H9 (cell line): ENCODE measurements around the gene STRN. TPM values are rescaled to one million over a fixed set of nuclear protein-coding genes. Genes with fewer than 3 reads are reported as not detected.

Experiments
- DNase-seq: peaks from one replicate; pipeline ENCODE4 v3.0.0-alpha.2; 2017
- H2AFZ ChIP-seq: one replicate; pipeline ENCODE4 v1.6.1; 2013; ENCODE audit warnings: mild to moderate bottlenecking, low read length, control low read depth, moderate library complexity
- H2AK5ac ChIP-seq: 2 replicates; pipeline ENCODE4 v1.6.1; 2013; ENCODE audit warnings: low read length, control low read depth, mixed read lengths; ENCODE audit not compliant: insufficient read length
- H2BK120ac ChIP-seq: one replicate; pipeline ENCODE4 v1.6.1; 2013; ENCODE audit warnings: low read depth, mild to moderate bottlenecking, low read length, control low read depth, inconsistent platforms; ENCODE audit not compliant: poor library complexity, severe bottlenecking
- H2BK12ac ChIP-seq: 2 replicates; pipeline ENCODE4 v1.6.1; 2013; ENCODE audit warnings: low read length, control low read depth, mixed read lengths, low read depth; ENCODE audit not compliant: insufficient read length
- H2BK15ac ChIP-seq: 2 replicates; pipeline ENCODE4 v1.6.1; 2013; ENCODE audit warnings: low read depth, low read length, control low read depth
- H2BK20ac ChIP-seq: one replicate; pipeline ENCODE4 v1.6.1; 2013; ENCODE audit warnings: low read depth, mild to moderate bottlenecking, low read length, control low read depth, inconsistent platforms; ENCODE audit not compliant: poor library complexity, severe bottlenecking
- H2BK5ac ChIP-seq: 2 replicates; pipeline ENCODE4 v1.6.1; 2013; ENCODE audit warnings: low read length, control low read depth, mixed read lengths; ENCODE audit not compliant: insufficient read length
- H3K14ac ChIP-seq: 2 replicates; pipeline ENCODE4 v1.6.1; 2013; ENCODE audit warnings: low read length, control low read depth; ENCODE audit not compliant: insufficient read depth
- H3K18ac ChIP-seq: 2 replicates; pipeline ENCODE4 v1.6.1; 2013; ENCODE audit warnings: low read depth, mild to moderate bottlenecking, mixed read lengths, low read length, control low read depth; ENCODE audit not compliant: insufficient read length
- H3K23ac ChIP-seq: 2 replicates; pipeline ENCODE4 v1.6.1; 2013; ENCODE audit warnings: low read length, control low read depth, mixed read lengths, low read depth; ENCODE audit not compliant: insufficient read length
- H3K23me2 ChIP-seq: 2 replicates; pipeline ENCODE4 v1.6.1; 2013; ENCODE audit warnings: low read depth, mild to moderate bottlenecking, mixed read lengths, low read length, control low read depth; ENCODE audit not compliant: insufficient read length, poor library complexity, severe bottlenecking
- H3K27ac ChIP-seq: 2 replicates; pipeline ENCODE4 v1.5.1; 2013; ENCODE audit warnings: low read length, control low read depth, mixed read lengths, low read depth; ENCODE audit not compliant: insufficient read length
- H3K27me3 ChIP-seq: 2 replicates; pipeline ENCODE4 v1.6.1; 2013; ENCODE audit warnings: low read length, control low read depth, inconsistent platforms; ENCODE audit not compliant: insufficient read depth
- H3K4ac ChIP-seq: 2 replicates; pipeline ENCODE4 v1.6.1; 2013; ENCODE audit warnings: low read depth, mild to moderate bottlenecking, control low read depth, inconsistent platforms, low read length, moderate library complexity
- H3K4me1 ChIP-seq: 2 replicates; pipeline ENCODE4 v1.6.1; 2013; ENCODE audit warnings: low read length, control low read depth, inconsistent platforms; ENCODE audit not compliant: insufficient read depth
- H3K4me2 ChIP-seq: 2 replicates; pipeline ENCODE4 v1.6.1; 2013; ENCODE audit warnings: low read length, control low read depth, mixed read lengths; ENCODE audit not compliant: insufficient read length, insufficient read depth
- H3K56ac ChIP-seq: 2 replicates; pipeline ENCODE4 v1.6.1; 2013; ENCODE audit warnings: low read depth, mild to moderate bottlenecking, mixed read lengths, low read length, control low read depth; ENCODE audit not compliant: insufficient read length
- H3K79me1 ChIP-seq: 2 replicates; pipeline ENCODE4 v1.6.1; 2013; ENCODE audit warnings: low read depth, mild to moderate bottlenecking, moderate library complexity, low read length, control low read depth, inconsistent platforms; ENCODE audit not compliant: insufficient read depth, poor library complexity, severe bottlenecking
- H3K79me2 ChIP-seq: 2 replicates; pipeline ENCODE4 v1.6.1; 2013; ENCODE audit warnings: low read length, control low read depth, inconsistent platforms; ENCODE audit not compliant: insufficient read depth
- H3K9ac ChIP-seq: 2 replicates; pipeline ENCODE4 v1.6.1; 2013; ENCODE audit warnings: low read length, control low read depth, mixed read lengths; ENCODE audit not compliant: insufficient read length; ENCODE audit errors: extremely low read depth
- H3K9me3 ChIP-seq: one replicate; pipeline ENCODE4 v1.6.1; 2013; ENCODE audit warnings: low read depth, low read length, inconsistent platforms; ENCODE audit not compliant: control insufficient read depth
- H3T11ph ChIP-seq: one replicate; pipeline ENCODE4 v1.6.1; 2013; ENCODE audit warnings: mild to moderate bottlenecking, low read length, control low read depth, inconsistent platforms
- H4K20me1 ChIP-seq: one replicate; pipeline ENCODE4 v1.6.1; 2013; ENCODE audit not compliant: control insufficient read depth, insufficient read length, insufficient read depth
- H4K5ac ChIP-seq: 2 replicates; pipeline ENCODE4 v1.6.1; 2013; ENCODE audit warnings: low read depth, mild to moderate bottlenecking, mixed read lengths, low read length, control low read depth; ENCODE audit not compliant: insufficient read length
- H4K8ac ChIP-seq: replicated peaks from 2 replicates; pipeline ENCODE4 v1.6.1; 2013; ENCODE audit warnings: low read length, control low read depth, mixed read lengths, low read depth; ENCODE audit not compliant: insufficient read length
- H4K91ac ChIP-seq: 2 replicates; pipeline ENCODE4 v1.6.1; 2013; ENCODE audit warnings: low read depth, mild to moderate bottlenecking, moderate library complexity, mixed read lengths, low read length, control low read depth; ENCODE audit not compliant: insufficient read length
- H3K27ac Mint-ChIP-seq, 3 experiments: 2 replicates in 2 of 3; 3 replicates in 1 of 3; pipeline ENCODE4 v1.8.0; 2020 to 2021; ENCODE audit warnings: mixed read lengths in 3 of 3, mild to moderate bottlenecking in 1 of 3, moderate library complexity in 1 of 3
- H3K27me3 Mint-ChIP-seq: 2 replicates; pipeline ENCODE4 v1.8.0; 2021; ENCODE audit warnings: low read depth, mild to moderate bottlenecking, moderate library complexity, mixed read lengths
- H3K36me3 Mint-ChIP-seq, 3 experiments: 2 replicates in 2 of 3; 3 replicates in 1 of 3; pipeline ENCODE4 v1.8.0; 2020 to 2021; ENCODE audit warnings: low read depth in 3 of 3, mixed read lengths in 3 of 3; ENCODE audit not compliant: insufficient read depth in 1 of 3
- H3K4me1 Mint-ChIP-seq, 2 experiments: 2 replicates each; pipeline ENCODE4 v1.8.0; 2020; ENCODE audit warnings: mixed read lengths in 2 of 2
- H3K4me3 Mint-ChIP-seq, 2 experiments: 2 replicates in 1 of 2; 3 replicates in 1 of 2; pipeline ENCODE4 v1.8.0; 2020 to 2021; ENCODE audit warnings: mild to moderate bottlenecking in 2 of 2, mixed read lengths in 2 of 2, moderate library complexity in 1 of 2
- H3K9me3 Mint-ChIP-seq, 2 experiments: 2 replicates in 1 of 2; 3 replicates in 1 of 2; pipeline ENCODE4 v1.8.0; 2020; ENCODE audit warnings: mild to moderate bottlenecking in 2 of 2, mixed read lengths in 2 of 2, moderate library complexity in 1 of 2
- total RNA-seq: library from RNA; stranded (reverse); gene quantifications from 2 replicates; pipeline ENCODE4 v1.2.1, GENCODE V29; 2021
- TF ChIP-seq, protein P1 (sequence below): fragments of 200-600 bp; sonication (generic); conservative IDR thresholded peaks from 3 replicates; pipeline ENCODE4 v1.8.0; 2021; ENCODE audit warnings: antibody characterized with exemption, mild to moderate bottlenecking

STRN gene
- total RNA-seq, 1 experiment from 2014 or later: 31.7 TPM

DNA sequence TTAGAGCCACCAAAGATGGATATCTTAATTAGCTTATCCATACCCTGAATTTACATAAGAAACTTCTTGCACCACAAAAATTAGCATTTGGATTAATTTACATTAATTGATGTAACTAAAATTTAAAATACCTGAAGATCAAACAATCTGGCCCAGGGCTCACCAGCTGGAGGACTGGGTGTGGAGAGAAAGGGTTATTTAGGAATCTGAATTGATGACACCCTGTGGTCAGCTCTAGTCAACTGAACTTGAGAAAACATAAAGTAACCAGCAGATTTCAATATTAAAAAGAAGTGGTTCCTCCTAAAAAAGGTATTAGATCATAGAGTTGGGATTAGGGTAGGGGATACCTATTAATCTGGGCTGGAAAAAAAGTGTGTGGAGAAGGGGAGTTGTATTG, 122.5 kb downstream of the STRN start:
- H3K56ac ChIP-seq: no peak overlapping the region
- no peaks in the 10 kb centered on the region for H3K79me1 ChIP-seq
- no peak for DNase-seq
- peaks cover 2% of the 10 kb centered on the region; the same call in 1 of the 2 replicates for H3K4me1 ChIP-seq
- TF ChIP-seq, protein P1, sequence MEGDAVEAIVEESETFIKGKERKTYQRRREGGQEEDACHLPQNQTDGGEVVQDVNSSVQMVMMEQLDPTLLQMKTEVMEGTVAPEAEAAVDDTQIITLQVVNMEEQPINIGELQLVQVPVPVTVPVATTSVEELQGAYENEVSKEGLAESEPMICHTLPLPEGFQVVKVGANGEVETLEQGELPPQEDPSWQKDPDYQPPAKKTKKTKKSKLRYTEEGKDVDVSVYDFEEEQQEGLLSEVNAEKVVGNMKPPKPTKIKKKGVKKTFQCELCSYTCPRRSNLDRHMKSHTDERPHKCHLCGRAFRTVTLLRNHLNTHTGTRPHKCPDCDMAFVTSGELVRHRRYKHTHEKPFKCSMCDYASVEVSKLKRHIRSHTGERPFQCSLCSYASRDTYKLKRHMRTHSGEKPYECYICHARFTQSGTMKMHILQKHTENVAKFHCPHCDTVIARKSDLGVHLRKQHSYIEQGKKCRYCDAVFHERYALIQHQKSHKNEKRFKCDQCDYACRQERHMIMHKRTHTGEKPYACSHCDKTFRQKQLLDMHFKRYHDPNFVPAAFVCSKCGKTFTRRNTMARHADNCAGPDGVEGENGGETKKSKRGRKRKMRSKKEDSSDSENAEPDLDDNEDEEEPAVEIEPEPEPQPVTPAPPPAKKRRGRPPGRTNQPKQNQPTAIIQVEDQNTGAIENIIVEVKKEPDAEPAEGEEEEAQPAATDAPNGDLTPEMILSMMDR: no peak
- Mint-ChIP-seq H3K27ac (peak overlapping the region; percentile 6 to 85 (median 60); a peak in 5 of 7 replicates), H3K4me3 (no peak overlapping the region), H3K27me3 (no peaks in the 10 kb centered on the region), H3K4me1 (peaks cover 25 to 40% of the 10 kb centered on the region in 2 experiments), H3K9me3 (no peaks in the 10 kb centered on the region), H3K36me3 (peaks cover 0 to 4% (median 2%) of the 10 kb centered on the region in 3 experiments; a peak in 4 of 7 replicates)
- H4K20me1 ChIP-seq: no peaks in the 10 kb centered on the region
- H2AFZ ChIP-seq: no peak overlapping the region
- H3K14ac ChIP-seq: no peak overlapping the region
- H3K9me3 ChIP-seq: no peaks in the 10 kb centered on the region
- no peak overlapping the region for H3K4ac ChIP-seq
- H4K91ac ChIP-seq: no peak overlapping the region
- H4K5ac ChIP-seq: no peak overlapping the region
- H2AK5ac ChIP-seq: no peak overlapping the region
- H2BK20ac ChIP-seq: no peak overlapping the region
- no peak overlapping the region for H2BK12ac ChIP-seq
- no peaks in the 10 kb centered on the region for H3K23me2 ChIP-seq
- H3T11ph ChIP-seq: no peak overlapping the region
- no peak overlapping the region for H3K18ac ChIP-seq
- H3K79me2 ChIP-seq: no peaks in the 10 kb centered on the region
- no peak overlapping the region for H3K23ac ChIP-seq
- H4K8ac ChIP-seq: no peak overlapping the region
- no peaks in the 10 kb centered on the region for H3K27me3 ChIP-seq
- no peak overlapping the region for H3K9ac ChIP-seq
- H3K4me2 ChIP-seq: no peak overlapping the region
- H2BK15ac ChIP-seq: no peak overlapping the region
- no peak overlapping the region for H2BK120ac ChIP-seq
- no peak overlapping the region for H3K27ac ChIP-seq
- H2BK5ac ChIP-seq: no peak overlapping the region
